AG04449 (cell line): ENCODE data around the gene DYNC2H1.

Experiments
- CTCF ChIA-PET: fragments of 350-600 bp; formaldehyde crosslinking; extraction: SDS; loops from one replicate; lab custom pipeline; 2021; ENCODE audit warnings: antibody characterized with exemption; lab: Yijun Ruan, JAX
- POLR2A ChIA-PET: fragments of 400-600, 350-600 bp; formaldehyde crosslinking; extraction: SDS; loops from one replicate; lab custom pipeline; 2020; ENCODE audit warnings: antibody characterized with exemption, inconsistent platforms; lab: Yijun Ruan, JAX
- DNase-seq: peaks from one replicate; pipeline ENCODE4 v3.0.0-alpha.2; 2010; ENCODE audit warnings: low read depth, low spot score
- H3K4me3 ChIP-seq: 2 replicates; pipeline ENCODE4 v1.5.1; 2011; ENCODE audit warnings: low read depth, mild to moderate bottlenecking, control low read depth, low read length
- CTCF ChIP-seq: IDR thresholded peaks from one replicate; pipeline ENCODE4 v1.5.1; 2011; ENCODE audit warnings: mild to moderate bottlenecking, moderate library complexity, low read length, control low read depth, inconsistent platforms; ENCODE audit not compliant: insufficient read depth; ENCODE audit errors: missing control alignments

Gene DYNC2H1

DNA sequence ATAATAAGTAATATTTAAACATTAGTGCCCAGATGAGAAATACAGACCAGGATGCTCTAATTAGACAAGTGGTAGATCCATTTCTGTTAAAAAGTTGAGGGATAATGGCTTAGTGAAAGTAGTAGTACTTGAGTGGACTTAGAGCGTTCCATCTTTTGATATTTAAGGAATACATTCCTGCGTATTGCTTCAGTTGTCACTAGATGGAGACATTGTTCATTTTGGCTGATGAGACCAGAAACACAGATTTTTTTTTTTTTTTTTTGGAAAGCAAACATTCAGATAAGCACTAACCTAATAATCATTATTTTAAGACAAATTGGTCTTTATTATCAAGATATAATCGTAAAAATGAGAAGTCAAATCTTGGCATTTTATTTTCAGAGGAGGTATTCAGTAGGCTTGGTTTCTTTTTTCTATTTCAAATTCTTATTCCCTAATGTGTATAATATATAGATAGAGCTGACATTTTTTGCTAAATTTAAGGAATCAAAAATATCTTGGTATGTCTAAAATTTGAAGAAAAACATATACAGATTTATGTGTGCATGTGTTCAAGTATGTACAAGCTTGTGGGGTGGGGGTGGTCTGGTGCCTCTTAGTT lies 92.9 kb downstream of the DYNC2H1 start:
- H3K4me3 ChIP-seq, result no peak overlapping the region

DNA sequence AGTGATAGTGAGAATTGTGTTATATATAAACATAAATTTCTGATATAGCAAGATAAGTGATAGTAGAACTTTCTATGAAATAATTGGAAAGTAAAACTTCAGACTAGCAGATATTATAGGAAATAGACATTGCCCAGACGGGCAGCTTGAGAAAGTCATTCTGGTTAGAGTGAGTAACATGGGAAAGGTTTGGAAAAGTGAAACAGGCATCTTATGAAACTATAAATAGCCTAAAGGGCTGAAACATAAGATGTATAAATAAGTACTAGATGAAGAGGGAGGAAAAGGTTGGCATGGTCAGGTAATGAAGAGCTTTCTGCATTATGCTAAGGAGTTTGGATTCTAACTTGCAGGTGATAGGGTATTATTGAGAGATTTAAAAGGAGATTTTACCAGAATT lies 101.3 kb downstream of the DYNC2H1 start:
- H3K4me3 ChIP-seq, result no peak overlapping the region
- TF ChIP-seq CTCF, result no peak
- CTCF ChIA-PET, result interaction anchor here (1.0 to 2.0 kb wide), 4 partner anchors 9 to 390 kb away, joined by 3 to 8 read pairs (median 4); no protein-coding TSS in a partner anchor
- POLR2A ChIA-PET, result no interaction called here
- DNase-seq, result no peak

More for the DNA sequence above, 92.9 kb downstream of the DYNC2H1 start:
- CTCF ChIA-PET, result interaction anchor here (0.6 to 1.8 kb wide), 24 partner anchors 9 to 1233 kb away, joined by 3 to 29 read pairs (median 4); no protein-coding TSS in a partner anchor
- DNase-seq, result no peak
- peak; percentile 41 for TF ChIP-seq CTCF
- POLR2A ChIA-PET, result no interaction called here

DNA sequence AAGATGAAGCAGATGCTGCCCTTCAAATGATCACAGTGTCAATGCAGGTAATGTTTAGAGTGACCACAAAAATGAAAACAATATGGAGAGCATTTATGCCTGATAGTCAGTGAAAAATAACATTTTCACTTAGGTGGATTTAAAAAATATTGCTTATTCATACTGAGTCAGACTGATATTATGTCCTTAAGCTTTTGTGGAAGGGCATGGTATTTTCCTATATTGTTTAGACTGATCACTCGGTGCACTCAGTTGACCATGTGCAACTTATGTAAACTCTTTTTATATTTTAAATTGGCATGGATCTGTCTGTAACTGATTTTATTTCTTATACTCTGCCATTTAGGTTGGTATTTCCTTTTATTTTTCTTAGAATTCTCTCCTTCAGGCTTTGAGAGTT lies 106.6 kb downstream of the DYNC2H1 start:
- ChIA-PET POLR2A (no interaction called here), CTCF (interaction anchor here (1.5 to 2.1 kb wide), 2 partner anchors 14 kb away, joined by 5 to 8 read pairs; no protein-coding TSS in a partner anchor)
- TF ChIP-seq CTCF, result no peak
- H3K4me3 ChIP-seq, result no peak overlapping the region
- no peak for DNase-seq

- H3K4me3 ChIP-seq, result no peak overlapping the region
- ChIA-PET CTCF (no interaction called here), POLR2A (no interaction called here)
- TF ChIP-seq CTCF, result no peak
- no peak for DNase-seq
Measured at GRCh38 chr11:103220133-103220532, 110.9 kb downstream of the DYNC2H1 start.

GRCh38 chr11:103222806-103223205 lies 113.6 kb downstream of the DYNC2H1 start:
- POLR2A ChIA-PET, result no interaction called here
- TF ChIP-seq CTCF, result no peak
- no peak for DNase-seq
- CTCF ChIA-PET, result interaction anchor here (1.4 kb wide), 1 partner anchor 21 kb away, joined by 8 read pairs; no protein-coding TSS in a partner anchor
- H3K4me3 ChIP-seq, result no peak overlapping the region

DNA sequence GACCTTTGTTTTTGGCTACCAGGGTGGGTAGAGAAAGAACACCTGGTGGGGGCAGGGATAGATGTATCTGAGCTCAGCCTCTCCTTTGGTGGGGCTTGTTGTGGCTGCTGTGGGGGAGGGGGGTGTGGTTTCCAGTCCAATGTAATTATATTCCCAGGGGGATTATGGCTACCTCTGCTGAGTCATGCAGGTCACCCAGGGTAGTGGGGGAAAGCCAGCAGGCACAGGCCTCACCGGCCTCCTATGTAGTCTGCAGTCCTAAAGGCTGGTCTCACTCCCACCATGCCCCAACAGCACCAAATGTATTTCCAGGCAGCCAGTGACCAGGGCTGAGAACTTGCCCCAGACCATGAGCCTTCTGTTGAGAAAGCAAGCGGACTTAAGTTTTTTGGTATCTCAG lies 119.6 kb downstream of the DYNC2H1 start:
- POLR2A ChIA-PET, result no interaction called here
- no peak for DNase-seq

More for the DNA sequence above, 119.6 kb downstream of the DYNC2H1 start:
- CTCF ChIA-PET, result no interaction called here
- H3K4me3 ChIP-seq, result no peak overlapping the region
- TF ChIP-seq CTCF, result no peak
